Endothelial cell (in vitro differentiated cells): Measurements from ENCODE around the gene DARS2. TPM values are rescaled to one million over a fixed set of nuclear protein-coding genes. Genes with fewer than 3 reads are reported as not detected.
A peak's percentile ranks its signal among the peaks of the same experiment; 100 is the strongest.

Source experiments
- DNase-seq: peaks from one replicate; pipeline ENCODE4 v3.0.0; 2021; ENCODE audit warnings: low spot score
- H3K27ac Mint-ChIP-seq: one replicate; pipeline ENCODE4 v1.8.0; 2021; ENCODE audit warnings: mixed read lengths, inconsistent platforms; ENCODE audit not compliant: unreplicated experiment
- H3K27me3 Mint-ChIP-seq: one replicate; pipeline ENCODE4 v1.8.0; 2021; ENCODE audit warnings: mild to moderate bottlenecking, moderate library complexity, mixed read lengths, inconsistent platforms; ENCODE audit not compliant: unreplicated experiment
- H3K36me3 Mint-ChIP-seq: one replicate; pipeline ENCODE4 v1.8.0; 2021; ENCODE audit warnings: mild to moderate bottlenecking, low read depth, mixed read lengths, inconsistent platforms; ENCODE audit not compliant: unreplicated experiment
- H3K4me1 Mint-ChIP-seq: one replicate; pipeline ENCODE4 v1.8.0; 2021; ENCODE audit warnings: mild to moderate bottlenecking, mixed read lengths, inconsistent platforms; ENCODE audit not compliant: unreplicated experiment
- H3K4me3 Mint-ChIP-seq: one replicate; pipeline ENCODE4 v1.8.0; 2021; ENCODE audit warnings: mild to moderate bottlenecking, mixed read lengths, inconsistent platforms; ENCODE audit not compliant: unreplicated experiment
- H3K9me3 Mint-ChIP-seq: one replicate; pipeline ENCODE4 v1.8.0; 2021; ENCODE audit warnings: mixed read lengths, inconsistent platforms; ENCODE audit not compliant: unreplicated experiment
- CTCF ChIP-seq: fragments of 200-600 bp; sonication (generic); IDR thresholded peaks from one replicate; pipeline ENCODE4 v1.5.0; 2021; ENCODE audit warnings: antibody characterized with exemption; ENCODE audit not compliant: unreplicated experiment
- total RNA-seq: library from RNA; stranded (reverse); fragmentation: NEBNext Ultra II Directional; extraction: Animal tissue kit (Norgen Biotek cat#: 25700); gene quantifications from one replicate; pipeline ENCODE4 v1.2.1, GENCODE V29; 2021; ENCODE audit not compliant: unreplicated experiment

Gene DARS2
- total RNA-seq, 1 donor from 2014 or later = 18.7 TPM

GRCh38 chr1:173821680-173822079 is 2.8 kb upstream of the DARS2 start:
- DNase-seq = no peak
- Mint-ChIP-seq H3K27me3 (peaks cover 7% of the 10 kb centered on the region), H3K36me3 (peaks cover 6% of the 10 kb centered on the region), H3K4me3 (no peak overlapping the region), H3K9me3 (no peaks in the 10 kb centered on the region), H3K27ac (no peak overlapping the region), H3K4me1 (peaks cover 25% of the 10 kb centered on the region)
- TF ChIP-seq CTCF = no peak

DNA sequence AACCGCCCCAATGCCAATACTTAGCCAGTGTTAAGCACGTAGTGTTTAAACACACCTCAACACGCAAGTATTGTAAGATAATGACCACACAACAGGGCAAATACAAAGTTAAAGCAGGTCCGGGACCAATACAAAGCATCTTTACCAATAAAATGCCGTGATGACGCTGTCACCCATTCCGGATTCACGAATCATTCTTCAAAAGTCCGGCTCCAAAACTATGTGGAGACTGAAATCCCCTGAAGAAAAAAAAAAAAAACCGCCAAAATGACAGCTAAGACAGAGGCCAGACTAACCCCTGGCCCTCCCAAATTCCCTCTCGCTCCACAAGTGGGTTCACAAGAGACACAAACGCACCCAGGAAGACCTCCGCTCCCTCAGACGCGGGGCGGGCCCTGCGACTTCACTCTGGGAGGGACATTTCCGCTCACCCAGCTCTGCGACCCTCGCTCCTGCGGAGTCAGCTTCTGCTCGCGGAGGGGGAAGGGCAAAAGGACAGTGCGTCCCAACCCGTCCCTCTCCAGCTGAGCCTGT is 625 bp upstream of the DARS2 start:
- H3K4me1 Mint-ChIP-seq = peaks cover 20% of the 10 kb centered on the region
- no peak for DNase-seq
- no peak for TF ChIP-seq CTCF
- peak overlapping the region; percentile 98 for H3K27ac Mint-ChIP-seq
- no peaks in the 10 kb centered on the region for H3K36me3 Mint-ChIP-seq
- no peaks in the 10 kb centered on the region for H3K9me3 Mint-ChIP-seq
- peak overlapping the region; percentile 98 for H3K4me3 Mint-ChIP-seq
- H3K27me3 Mint-ChIP-seq = peaks cover 7% of the 10 kb centered on the region

DNA sequence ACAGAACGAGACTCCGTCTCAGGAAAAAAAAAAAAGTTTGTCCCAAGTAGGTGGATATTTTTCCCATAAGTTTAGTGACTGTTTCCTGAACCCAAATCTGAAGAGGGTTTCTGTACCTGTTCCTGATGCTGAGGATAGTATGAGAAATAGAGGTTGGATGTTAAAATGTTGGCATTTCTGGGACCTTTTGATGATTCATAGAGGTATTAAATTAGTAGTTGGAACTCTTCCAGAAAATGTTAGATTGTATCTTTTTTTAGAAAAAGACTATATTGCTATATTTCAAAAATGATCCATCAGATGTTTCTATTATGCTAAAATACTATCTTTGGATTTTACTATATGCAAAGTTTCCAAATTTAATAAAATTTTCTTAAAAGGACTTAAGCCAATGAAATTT is 3.1 kb downstream of the DARS2 start:
- Mint-ChIP-seq H3K36me3 (peaks cover 3% of the 10 kb centered on the region), H3K4me3 (no peak overlapping the region), H3K9me3 (no peaks in the 10 kb centered on the region), H3K4me1 (peaks cover 20% of the 10 kb centered on the region), H3K27me3 (peaks cover 7% of the 10 kb centered on the region), H3K27ac (no peak overlapping the region)
- TF ChIP-seq CTCF = no peak
- DNase-seq = no peak

DNA sequence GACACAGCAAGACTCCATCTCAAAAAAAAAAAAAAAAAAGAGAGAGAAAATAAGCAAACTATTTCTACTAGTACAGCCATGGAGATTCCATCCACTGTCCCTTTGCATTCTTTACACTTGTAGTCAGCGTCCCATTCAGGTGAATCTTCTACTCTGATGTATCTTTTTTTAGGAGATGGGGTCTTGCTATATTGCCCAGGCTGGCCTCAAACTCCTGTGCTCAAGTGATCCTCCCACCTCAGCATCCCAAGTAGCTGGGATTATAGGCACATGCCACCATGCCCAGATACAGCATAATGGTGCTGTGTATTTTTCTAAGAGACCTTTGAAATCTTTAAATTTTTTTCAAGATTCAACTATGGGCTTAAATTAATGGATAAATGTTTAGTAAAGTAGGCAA is 8.3 kb downstream of the DARS2 start:
- DNase-seq = no peak
- no peaks in the 10 kb centered on the region for H3K4me1 Mint-ChIP-seq
- no peaks in the 10 kb centered on the region for H3K9me3 Mint-ChIP-seq
- no peaks in the 10 kb centered on the region for H3K27me3 Mint-ChIP-seq
- H3K27ac Mint-ChIP-seq = no peak overlapping the region
- TF ChIP-seq CTCF = no peak
- H3K36me3 Mint-ChIP-seq = peaks cover 7% of the 10 kb centered on the region
- no peak overlapping the region for H3K4me3 Mint-ChIP-seq

DNA sequence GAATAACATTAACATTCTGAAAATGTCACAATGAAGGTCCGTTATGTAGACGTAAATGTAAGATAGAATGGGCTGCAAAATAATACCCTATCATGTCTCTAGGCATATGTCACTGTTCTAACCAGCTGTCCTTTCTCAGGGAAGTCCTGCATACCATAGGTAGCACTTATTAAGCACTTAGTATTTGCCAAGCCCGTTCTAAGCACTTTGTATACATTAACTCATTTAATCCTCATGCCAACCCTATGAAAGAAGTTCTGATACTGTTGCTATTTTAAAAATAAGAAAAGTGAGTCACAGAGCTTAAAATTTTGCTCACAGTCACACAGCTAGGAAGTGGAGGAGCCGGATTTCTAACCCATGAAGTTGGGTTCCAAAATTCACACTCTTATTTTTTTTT is 27.6 kb downstream of the DARS2 start:
- H3K36me3 Mint-ChIP-seq = peaks cover 20% of the 10 kb centered on the region
- peak overlapping the region; percentile 74 for H3K27ac Mint-ChIP-seq
- peaks cover 2% of the 10 kb centered on the region for H3K27me3 Mint-ChIP-seq
- no peaks in the 10 kb centered on the region for H3K9me3 Mint-ChIP-seq
- no peak for TF ChIP-seq CTCF
- DNase-seq = no peak
- no peak overlapping the region for H3K4me3 Mint-ChIP-seq
- peaks cover 26% of the 10 kb centered on the region for H3K4me1 Mint-ChIP-seq
